Activated CD4-positive, CD25-positive, alpha-beta regulatory T cell treated with anti-CD3 and anti-CD28 coated beads, Interleukin-2, amount 50 U/mL, for 72 hours (primary cell): ENCODE results near the gene ETV6.

Experiments
- DNase-seq: peaks from one replicate; pipeline ENCODE4 v3.0.0; 2021

Gene ETV6

DNA sequence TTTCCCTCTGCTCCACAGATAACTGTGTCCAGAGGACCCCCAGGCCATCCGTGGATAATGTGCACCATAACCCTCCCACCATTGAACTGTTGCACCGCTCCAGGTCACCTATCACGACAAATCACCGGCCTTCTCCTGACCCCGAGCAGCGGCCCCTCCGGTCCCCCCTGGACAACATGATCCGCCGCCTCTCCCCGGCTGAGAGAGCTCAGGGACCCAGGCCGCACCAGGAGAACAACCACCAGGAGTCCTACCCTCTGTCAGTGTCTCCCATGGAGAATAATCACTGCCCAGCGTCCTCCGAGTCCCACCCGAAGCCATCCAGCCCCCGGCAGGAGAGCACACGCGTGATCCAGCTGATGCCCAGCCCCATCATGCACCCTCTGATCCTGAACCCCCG lies 219.9 kb downstream of the ETV6 start:
- DNase-seq = no peak

GRCh38 chr12:11870041-11870451 lies 220.6 kb downstream of the ETV6 start:
- no peak for DNase-seq

DNA sequence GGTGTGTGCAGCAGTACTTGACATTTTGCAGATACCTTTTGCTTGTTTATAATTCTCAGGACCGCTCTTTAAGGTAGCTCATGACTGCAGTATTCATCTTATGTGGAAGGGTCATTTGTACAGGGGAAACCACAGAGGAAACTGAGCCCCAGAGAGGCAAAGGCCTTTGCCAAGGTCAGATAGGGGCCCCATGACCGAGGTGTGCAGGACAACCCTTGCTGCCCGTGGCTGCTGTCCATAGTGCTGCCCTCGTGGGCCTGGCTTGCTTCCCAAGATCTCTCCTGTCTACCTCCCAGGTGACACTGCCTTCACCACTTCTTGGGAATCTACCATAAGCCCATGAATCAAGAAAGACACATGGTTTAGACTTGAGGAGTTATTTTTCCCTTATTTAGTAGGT lies 222.6 kb downstream of the ETV6 start:
- no peak for DNase-seq

- no peak for DNase-seq
These were observed 226.0 kb downstream of the ETV6 start for GRCh38 chr12:11875414-11875935.

- no peak for DNase-seq
These were observed 226.8 kb downstream of the ETV6 start for GRCh38 chr12:11876307-11876706.

- DNase-seq = no peak
These were observed 227.8 kb downstream of the ETV6 start for GRCh38 chr12:11877102-11877826.

DNA sequence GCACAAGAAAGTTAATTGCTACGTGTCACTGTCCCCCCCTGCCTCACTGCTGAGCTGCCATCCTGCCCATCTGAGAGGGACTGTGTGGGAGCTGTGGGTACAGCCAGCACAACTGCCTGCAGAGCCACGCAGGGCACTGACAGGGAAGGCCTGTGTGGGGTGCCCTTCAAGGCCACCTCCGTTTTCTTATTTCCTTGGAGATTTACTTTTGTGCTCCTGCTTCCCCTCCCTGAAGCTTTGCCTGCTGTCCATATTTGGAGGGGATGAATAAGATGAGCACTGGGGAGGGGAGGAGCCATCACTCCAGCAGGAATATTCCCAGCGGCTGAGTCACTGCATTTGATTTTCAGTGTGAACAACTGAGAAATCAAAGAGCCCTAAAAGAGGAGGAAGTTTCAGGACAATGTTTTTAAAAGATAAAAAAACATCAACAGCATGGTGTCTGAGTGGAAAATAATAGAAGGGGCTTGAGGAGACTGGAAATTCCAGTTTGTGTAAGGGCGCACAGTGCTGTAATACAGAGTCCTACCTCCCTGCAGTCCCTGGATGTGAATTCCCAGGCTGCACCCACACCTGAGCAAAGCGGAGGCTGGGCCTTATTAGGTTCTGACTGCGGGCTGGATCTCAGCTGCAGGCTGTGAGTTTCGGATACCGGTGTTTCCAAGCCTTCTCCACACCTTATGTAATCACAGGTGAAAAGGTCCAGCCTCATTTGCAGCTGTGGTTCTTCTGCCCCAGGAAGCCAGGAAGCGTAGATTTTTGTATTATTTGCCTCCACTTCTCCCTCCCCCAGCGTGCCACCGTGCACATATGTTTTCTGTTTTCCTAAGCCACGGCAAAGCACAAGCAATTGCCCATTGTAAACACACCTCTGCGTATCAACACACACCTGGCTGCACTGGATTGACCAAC lies 228.7 kb downstream of the ETV6 start:
- DNase-seq = no peak

GRCh38 chr12:11879306-11879705 lies 229.8 kb downstream of the ETV6 start:
- no peak for DNase-seq

GRCh38 chr12:11880381-11880780 lies 230.9 kb downstream of the ETV6 start:
- no peak for DNase-seq

DNA sequence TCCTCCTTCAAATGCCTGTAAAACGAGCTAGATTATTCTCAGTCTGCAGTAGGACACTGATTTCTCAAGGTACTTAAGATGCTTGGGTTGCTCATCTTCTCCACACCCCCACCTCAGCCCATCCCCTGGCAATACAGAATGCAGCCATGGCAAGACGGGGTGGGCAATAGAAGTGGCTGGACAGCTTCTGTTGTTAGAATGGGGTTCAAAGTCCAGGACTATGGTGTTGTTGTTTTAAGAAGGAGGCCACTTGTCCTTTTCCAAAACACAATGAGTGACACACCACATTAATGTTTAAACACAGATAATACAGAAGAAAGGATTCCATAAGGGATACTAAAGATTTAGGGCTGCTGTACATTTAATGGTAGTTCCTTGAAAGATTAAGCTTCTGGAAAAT lies 232.4 kb downstream of the ETV6 start:
- no peak for DNase-seq

DNA sequence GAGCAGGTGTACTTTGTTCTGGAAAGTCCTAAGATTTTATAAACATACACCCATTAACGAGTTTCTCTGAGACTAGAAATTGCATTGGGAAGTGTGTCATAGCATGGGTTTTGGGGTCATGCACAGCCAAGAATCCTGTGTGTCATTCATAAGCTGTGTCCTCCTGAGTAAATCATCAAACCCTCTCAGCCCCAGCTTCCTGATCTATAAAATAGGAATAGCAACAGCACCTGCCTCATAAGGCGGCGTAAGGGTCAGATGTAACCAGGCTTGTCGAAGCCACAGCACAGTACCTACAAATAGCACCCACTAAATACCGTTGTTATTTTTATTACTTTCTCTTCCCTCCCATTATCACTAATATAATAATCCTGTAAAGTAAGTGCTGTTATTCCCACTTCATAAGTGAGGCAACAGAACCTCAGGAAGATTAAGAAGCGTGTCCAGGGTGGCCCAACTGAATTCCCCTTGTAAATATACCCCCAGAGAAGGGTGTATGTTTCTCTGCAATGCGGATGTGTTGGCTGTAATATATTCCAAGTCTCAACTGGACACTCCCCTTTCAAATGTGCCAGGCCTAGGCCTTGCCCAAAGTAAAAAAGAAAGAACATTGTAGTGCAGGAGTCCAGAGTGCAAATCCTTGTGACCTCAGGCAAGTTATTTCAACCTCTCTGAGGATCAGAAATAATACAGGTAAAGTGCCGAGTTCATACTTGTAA lies 233.0 kb downstream of the ETV6 start:
- DNase-seq = no peak

GRCh38 chr12:11884116-11884515 lies 234.6 kb downstream of the ETV6 start:
- DNase-seq = no peak

- DNase-seq = no peak
These were observed 235.2 kb downstream of the ETV6 start for GRCh38 chr12:11884706-11885105.

- no peak for DNase-seq
These were observed 236.0 kb downstream of the ETV6 start for GRCh38 chr12:11885261-11886038.

GRCh38 chr12:11886339-11886738 lies 236.9 kb downstream of the ETV6 start:
- DNase-seq = no peak

- DNase-seq = no peak
These were observed 238.6 kb downstream of the ETV6 start for GRCh38 chr12:11888029-11888428.

DNA sequence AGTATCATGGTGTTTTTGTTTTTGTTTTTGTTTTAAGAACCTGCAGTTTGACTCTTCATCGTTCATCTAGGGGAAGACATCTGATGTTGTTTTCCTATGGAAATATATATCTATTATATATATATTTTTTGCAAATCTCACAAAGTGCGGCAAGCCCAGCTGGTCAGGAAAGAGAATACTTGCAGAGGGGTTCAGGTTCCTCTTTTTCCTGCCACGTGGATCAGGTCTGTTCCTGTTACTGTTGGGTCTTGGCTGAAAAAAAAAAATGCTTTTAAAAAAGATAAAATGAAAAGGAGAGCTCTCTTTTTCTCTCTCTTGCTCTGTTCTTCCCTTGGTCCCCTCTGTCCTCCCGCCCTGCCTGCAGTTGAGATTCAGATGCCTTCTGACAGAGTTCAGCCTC lies 241.9 kb downstream of the ETV6 start:
- DNase-seq = no peak

DNA sequence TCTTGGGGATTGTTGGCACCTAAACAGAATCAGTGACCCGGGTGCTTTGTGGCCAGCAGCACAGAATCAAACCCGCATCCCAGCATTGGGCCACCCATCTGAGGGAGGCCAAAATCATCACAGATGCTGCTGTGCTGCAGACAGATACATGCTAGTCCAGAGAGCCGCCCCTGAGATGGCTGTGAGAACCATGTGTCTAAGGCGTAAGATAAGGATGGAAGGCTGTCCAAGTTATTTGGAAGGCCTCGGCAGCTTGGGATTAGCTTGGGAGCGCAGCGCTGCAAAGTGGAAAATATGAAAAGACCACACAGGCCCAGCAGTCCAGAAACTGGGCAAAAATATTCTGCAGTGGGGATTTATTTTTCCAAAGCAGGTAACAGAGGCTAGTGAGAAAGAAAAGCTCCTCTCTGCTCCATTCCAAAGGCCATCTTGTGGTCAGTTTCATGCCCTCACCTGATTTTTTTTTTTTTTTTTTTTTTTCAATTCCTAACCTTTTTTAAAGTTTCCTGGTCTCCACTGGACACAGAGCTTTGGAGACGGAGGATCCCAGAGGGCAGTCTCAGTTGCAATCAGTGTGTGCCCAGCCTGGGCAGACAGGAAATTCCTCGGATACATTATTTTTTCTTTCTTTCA lies 242.4 kb downstream of the ETV6 start:
- no peak for DNase-seq

DNA sequence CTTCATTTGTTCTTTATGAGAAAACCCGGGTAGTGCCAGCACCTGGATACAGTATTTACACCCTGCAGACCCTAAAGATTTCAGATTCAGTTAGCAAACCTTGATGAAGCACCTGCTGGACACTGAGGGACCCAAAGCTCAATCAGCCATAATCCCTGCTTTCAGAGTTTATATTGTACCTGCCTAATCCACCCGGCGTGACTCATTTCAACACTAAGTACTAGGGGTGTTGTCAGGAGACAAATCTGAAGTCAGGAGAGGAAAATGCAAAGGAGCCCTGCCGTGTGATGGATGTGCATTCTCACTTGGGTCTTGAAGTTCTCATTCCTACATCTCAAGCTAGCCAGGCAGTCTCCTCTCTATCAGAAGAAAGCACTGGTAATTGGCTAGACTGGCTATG lies 244.5 kb downstream of the ETV6 start:
- DNase-seq = no peak

DNA sequence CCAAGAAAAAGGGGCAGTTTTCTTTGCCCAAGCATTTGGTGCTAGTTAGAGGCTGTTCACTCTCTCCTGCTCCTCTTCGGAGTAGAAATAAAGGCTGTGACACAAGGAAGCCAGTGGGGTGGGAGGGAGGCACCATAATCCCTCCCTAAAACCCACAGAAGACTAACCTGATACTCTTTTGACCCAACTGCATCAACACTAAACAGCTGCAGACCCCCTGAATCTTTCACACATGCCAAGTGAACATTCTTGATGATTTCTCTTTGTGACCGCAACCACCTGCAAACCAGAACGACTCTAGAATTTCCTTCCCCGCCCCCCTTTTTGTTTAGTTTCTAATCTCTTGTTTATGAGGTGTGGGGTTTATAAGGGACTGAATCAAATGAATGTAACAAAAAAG lies 245.4 kb downstream of the ETV6 start:
- no peak for DNase-seq

DNA sequence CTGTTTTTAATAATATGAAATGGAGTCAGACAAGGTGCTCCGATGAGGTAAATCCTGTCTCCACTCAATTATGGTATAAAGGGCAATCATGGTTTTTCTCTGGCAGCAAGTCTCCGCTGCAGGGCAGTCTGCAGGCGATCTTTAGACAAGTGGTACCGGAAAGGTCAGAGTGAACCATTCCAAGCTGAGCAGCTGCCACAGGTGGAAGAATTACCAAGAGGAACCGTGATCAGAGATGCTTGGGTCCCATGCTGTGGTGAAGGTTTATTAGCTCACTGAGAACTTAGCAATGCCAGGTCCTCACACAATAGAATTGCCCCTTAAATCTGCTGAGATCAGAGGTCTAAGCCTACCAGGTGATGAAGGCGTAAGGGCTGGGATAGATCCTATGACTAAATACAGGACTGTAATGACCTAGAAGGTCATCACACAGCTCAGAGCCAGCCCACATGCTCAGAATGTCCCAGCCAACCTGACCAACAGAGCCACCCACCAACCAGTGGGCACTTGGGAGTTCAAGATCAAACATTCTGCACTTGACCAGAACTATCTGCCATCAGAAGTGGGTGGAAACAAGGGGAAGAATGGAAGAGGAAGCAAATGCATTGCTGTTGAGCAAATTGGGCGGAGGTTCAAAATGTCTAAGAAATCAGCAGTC lies 246.1 kb downstream of the ETV6 start:
- DNase-seq = no peak
